IPS-15b (cell line): ENCODE data around the gene PRAMEF8.
"Not testable (repeated sequence)": the region's sequence is repeated elsewhere in the genome, so short reads cannot be mapped to it uniquely, and the experiment has no call there.

Source experiments
- H3K27me3 ChIP-seq: one replicate; pipeline ENCODE4 v1.6.1; 2013; ENCODE audit warnings: low read length; ENCODE audit not compliant: control insufficient read depth, insufficient read depth
- H3K36me3 ChIP-seq: one replicate; pipeline ENCODE4 v1.6.1; 2013; ENCODE audit warnings: low read length; ENCODE audit not compliant: control insufficient read depth, insufficient read depth
- H3K4me1 ChIP-seq: one replicate; pipeline ENCODE4 v1.6.1; 2013; ENCODE audit warnings: mild to moderate bottlenecking, low read length; ENCODE audit not compliant: control insufficient read depth, insufficient read depth
- H3K4me3 ChIP-seq: one replicate; pipeline ENCODE4 v1.5.1; 2013; ENCODE audit warnings: low read depth, low read length
- H3K9ac ChIP-seq: one replicate; pipeline ENCODE4 v1.6.1; 2013; ENCODE audit warnings: low read depth, mild to moderate bottlenecking, low read length
- H3K9me3 ChIP-seq: one replicate; pipeline ENCODE4 v1.6.1; 2013; ENCODE audit warnings: mild to moderate bottlenecking, low read length; ENCODE audit not compliant: control insufficient read depth, insufficient read depth

The PRAMEF8 gene

DNA sequence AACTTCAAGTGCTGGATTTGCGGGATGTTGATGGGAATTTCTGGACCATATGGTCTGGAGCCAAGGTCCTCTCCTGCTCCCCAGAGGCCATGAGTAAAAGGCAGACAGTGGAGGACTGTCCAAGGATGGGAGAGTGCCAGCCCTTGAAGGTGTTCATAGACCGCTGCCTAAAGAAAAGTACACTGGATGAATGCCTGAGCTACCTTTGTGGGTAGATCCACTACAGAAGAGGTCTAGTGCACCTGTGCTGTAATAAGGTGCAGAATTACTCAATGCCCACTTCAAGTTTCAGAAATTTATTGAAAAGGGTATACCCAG lies 38.4 kb downstream of the PRAMEF8 start:
- not testable (repeated sequence) for H3K36me3 ChIP-seq
- H3K9me3 ChIP-seq, result peaks cover 20% of the 10 kb centered on the region

DNA sequence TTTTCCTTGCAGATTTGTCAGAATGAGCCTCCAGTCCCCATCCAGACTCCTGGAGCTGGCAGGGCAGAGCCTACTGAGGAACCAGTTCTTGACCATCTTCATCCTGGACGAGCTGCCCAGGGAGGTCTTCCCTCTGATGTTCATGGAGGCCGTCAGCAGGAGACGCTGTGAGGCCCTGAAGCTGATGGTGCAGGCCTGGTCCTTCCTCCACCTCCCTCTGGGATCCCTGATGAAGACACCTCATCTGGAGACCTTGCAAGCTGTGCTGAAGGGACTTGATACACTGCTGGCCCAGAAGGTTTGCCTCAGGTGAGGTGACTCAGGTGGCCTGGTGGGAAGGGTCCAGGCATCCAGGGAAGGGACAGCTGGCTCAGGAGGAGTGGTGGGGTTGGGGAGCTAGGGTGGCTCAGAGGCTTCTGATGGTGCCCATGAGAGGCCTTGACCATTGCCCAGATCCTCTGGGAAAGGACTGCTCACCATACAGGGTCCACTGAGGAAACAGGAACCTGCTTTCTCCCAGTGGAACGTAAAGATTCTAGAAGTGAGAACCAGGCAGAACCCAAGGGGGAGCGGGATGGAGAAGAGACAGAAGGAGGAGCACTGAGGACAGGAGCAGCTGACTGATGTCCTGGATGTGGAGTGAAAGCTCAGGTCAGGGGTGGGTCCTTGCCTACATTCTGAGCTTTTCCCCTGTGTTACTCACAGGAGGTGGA lies 38.9 kb downstream of the PRAMEF8 start:
- not testable (repeated sequence) for H3K4me1 ChIP-seq, H3K4me3 ChIP-seq, H3K9ac ChIP-seq, H3K36me3 ChIP-seq, H3K27me3 ChIP-seq
- H3K9me3 ChIP-seq, result peaks cover 20% of the 10 kb centered on the region

More for the DNA sequence above, 38.4 kb downstream of the PRAMEF8 start:
- not testable (repeated sequence) for H3K4me3 ChIP-seq, H3K27me3 ChIP-seq, H3K9ac ChIP-seq, H3K4me1 ChIP-seq

DNA sequence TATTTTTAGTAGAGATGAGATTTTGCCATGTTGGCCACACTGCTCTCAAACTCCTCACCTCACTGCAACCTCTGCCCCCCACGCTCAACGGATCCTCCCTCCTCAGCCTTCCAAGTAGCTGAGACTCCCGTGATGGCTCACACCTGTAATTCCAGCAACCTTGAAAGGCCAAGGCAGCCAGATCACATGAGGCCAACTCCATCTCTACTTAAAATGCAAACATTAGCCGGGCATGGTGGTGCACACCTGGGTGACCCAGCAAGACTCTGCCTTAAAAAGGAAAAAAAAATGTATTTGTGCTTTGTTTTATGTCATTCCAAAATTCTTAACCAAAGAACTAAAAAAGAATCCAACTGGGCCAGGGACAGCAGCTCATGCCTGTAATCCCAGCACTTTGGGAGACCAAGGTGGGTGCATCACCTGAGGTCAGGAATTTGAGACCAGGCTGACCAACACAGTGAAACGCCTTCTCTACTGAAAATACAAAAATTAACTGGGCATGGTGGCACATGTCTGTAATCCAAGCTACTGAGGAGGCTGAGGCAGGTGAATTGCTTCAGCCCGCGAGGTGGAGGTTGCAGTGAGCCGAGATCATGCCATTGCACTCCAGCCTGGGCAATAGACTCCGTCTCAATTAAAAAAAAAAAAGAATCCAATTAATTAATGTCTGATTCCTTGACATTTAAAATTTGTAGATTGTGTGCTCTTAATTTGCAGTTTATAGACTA lies 41.2 kb downstream of the PRAMEF8 start:
- H3K9me3 ChIP-seq, result peaks cover 20% of the 10 kb centered on the region
- not testable (repeated sequence) for H3K27me3 ChIP-seq, H3K36me3 ChIP-seq, H3K9ac ChIP-seq, H3K4me1 ChIP-seq, H3K4me3 ChIP-seq

- not testable (repeated sequence) for H3K36me3 ChIP-seq, H3K27me3 ChIP-seq, H3K9ac ChIP-seq, H3K9me3 ChIP-seq, H3K4me3 ChIP-seq, H3K4me1 ChIP-seq
Measured at GRCh38 chr1:13239633-13240032, 45.3 kb downstream of the PRAMEF8 start.

DNA sequence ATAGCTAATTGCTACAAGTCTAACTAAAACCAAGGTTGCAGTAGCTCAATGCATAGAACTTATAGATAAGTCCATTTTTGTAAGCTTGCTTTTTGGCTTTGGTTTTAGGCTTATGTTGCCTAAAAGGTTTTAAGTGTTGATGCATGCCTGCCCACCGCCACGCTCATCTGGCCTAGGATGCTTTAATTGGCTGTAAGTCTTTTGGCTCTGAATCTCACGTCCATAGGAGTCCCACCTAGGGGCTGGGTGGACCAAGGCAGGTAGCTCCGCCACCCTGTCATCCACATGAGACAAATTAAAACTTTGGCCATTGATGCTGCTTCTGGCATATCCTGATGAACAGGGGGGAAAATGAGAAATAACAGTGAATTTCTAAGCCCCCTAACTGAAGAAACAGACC lies 47.4 kb downstream of the PRAMEF8 start:
- not testable (repeated sequence) for H3K4me1 ChIP-seq, H3K9ac ChIP-seq, H3K27me3 ChIP-seq, H3K4me3 ChIP-seq, H3K36me3 ChIP-seq, H3K9me3 ChIP-seq

DNA sequence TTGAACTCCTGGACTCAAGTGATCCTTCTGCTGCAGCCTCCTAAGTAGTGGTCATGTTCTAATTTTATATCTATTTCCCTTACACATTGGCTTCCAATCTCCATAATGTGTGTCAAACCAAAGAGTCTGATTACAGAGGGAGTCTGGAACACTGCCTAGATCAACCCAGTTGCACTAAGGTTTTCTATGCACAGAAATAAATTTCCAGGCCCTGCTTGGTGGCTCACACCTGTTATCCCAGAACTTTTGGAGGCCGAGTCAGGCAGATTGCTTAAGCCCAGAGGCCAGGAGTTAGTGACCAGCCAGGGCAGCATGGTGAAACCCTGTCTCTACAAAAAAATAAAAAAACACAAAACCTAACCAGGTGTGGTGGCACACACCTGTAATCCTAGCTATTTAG lies 50.9 kb downstream of the PRAMEF8 start:
- not testable (repeated sequence) for H3K27me3 ChIP-seq, H3K4me1 ChIP-seq, H3K4me3 ChIP-seq, H3K9ac ChIP-seq, H3K36me3 ChIP-seq
- peaks cover 13% of the 10 kb centered on the region for H3K9me3 ChIP-seq

- not testable (repeated sequence) for H3K9ac ChIP-seq, H3K4me3 ChIP-seq, H3K4me1 ChIP-seq, H3K27me3 ChIP-seq, H3K36me3 ChIP-seq
- peaks cover 13% of the 10 kb centered on the region for H3K9me3 ChIP-seq
Measured at GRCh38 chr1:13232056-13232455, 52.9 kb downstream of the PRAMEF8 start.
